Activated CD8-positive, alpha-beta memory T cell treated with anti-CD3 and anti-CD28 coated beads for 36 hours (primary cell): ENCODE results near the gene TMEM87A. TPM values are rescaled to one million over a fixed set of nuclear protein-coding genes. Genes with fewer than 3 reads are reported as not detected.
"Not testable (repeated sequence)": the region's sequence is repeated elsewhere in the genome, so short reads cannot be mapped to it uniquely, and the experiment has no call there.

ENCODE experiments used
- CTCF ChIA-PET: fragments of 350-600 bp; sonication (Branson Sonifier 250); formaldehyde crosslinking; loops from one replicate; lab custom pipeline; 2021; ENCODE audit warnings: antibody characterized with exemption; lab: Charles Lee
- POLR2A ChIA-PET: fragments of 350-600 bp; sonication (Branson Sonifier 250); formaldehyde crosslinking; loops from one replicate; lab custom pipeline; 2021; ENCODE audit warnings: antibody characterized with exemption; lab: Charles Lee
- total RNA-seq, 2 experiments: library from RNA; stranded (reverse); gene quantifications; one replicate each; pipeline ENCODE4 v1.2.3, GENCODE V29; 2021

TMEM87A gene
- 10 to 100 TPM; 34.7 to 37.5 TPM for total RNA-seq

- ChIA-PET CTCF (no interaction called here), POLR2A (interaction anchor here (0.6 to 1.7 kb wide), 4 partner anchors 65 to 648 kb away, joined by 4 to 8 read pairs (median 6); partner anchors contain the start of genes VPS39 and ZNF106)
These were observed at the start of gene TMEM87A, which contains the start of gene GANC for GRCh38 chr15:42272939-42273899. TSS of gene TMEM87A (minus strand) at chr15:42273433. CDS start at chr15:42273398, 35 bp downstream. TSS of gene GANC (plus strand) at chr15:42273201. CDS start at chr15:42274482, 1,281 bp downstream.

- ChIA-PET CTCF (no interaction called here), POLR2A (no interaction called here)
These were observed 46.0 kb upstream of the TMEM87A start for GRCh38 chr15:42319206-42319605.

- POLR2A ChIA-PET, CTCF ChIA-PET: not testable (repeated sequence)
These were observed 43.1 kb upstream of the TMEM87A start for GRCh38 chr15:42316282-42316805.

- ChIA-PET POLR2A (no interaction called here), CTCF (no interaction called here)
These were observed 42.3 kb upstream of the TMEM87A start for GRCh38 chr15:42315521-42315920.

GRCh38 chr15:42314818-42315217, 41.6 kb upstream of the TMEM87A start:
- ChIA-PET POLR2A (no interaction called here), CTCF (no interaction called here)

- ChIA-PET CTCF (no interaction called here), POLR2A (interaction anchor here (0.6 kb wide), 1 partner anchor 99 kb away, joined by 3 read pairs; no protein-coding TSS in a partner anchor)
These were observed 40.2 kb upstream of the TMEM87A start for GRCh38 chr15:42313463-42313862.

GRCh38 chr15:42306681-42307080, 33.4 kb upstream of the TMEM87A start:
- POLR2A ChIA-PET = interaction anchor here (0.5 kb wide), 1 partner anchor 79 kb away, joined by 3 read pairs; no protein-coding TSS in a partner anchor
- CTCF ChIA-PET = interaction anchor here (0.6 kb wide), 1 partner anchor 396 kb away, joined by 6 read pairs; no protein-coding TSS in a partner anchor

GRCh38 chr15:42301004-42301403, 27.8 kb upstream of the TMEM87A start:
- POLR2A ChIA-PET, CTCF ChIA-PET: not testable (repeated sequence)

GRCh38 chr15:42289166-42289565, 15.9 kb upstream of the TMEM87A start:
- ChIA-PET POLR2A (no interaction called here), CTCF (no interaction called here)

GRCh38 chr15:42287931-42288330, 14.7 kb upstream of the TMEM87A start:
- ChIA-PET CTCF (interaction anchor here (0.5 kb wide), 1 partner anchor 44 kb away, joined by 3 read pairs; no protein-coding TSS in a partner anchor), POLR2A (no interaction called here)

- POLR2A ChIA-PET = no interaction called here
These were observed 13.3 kb upstream of the TMEM87A start for GRCh38 chr15:42286445-42287029.

GRCh38 chr15:42285034-42285433, 11.8 kb upstream of the TMEM87A start:
- ChIA-PET CTCF (no interaction called here), POLR2A (no interaction called here)

More at GRCh38 chr15:42286445-42287029, 13.3 kb upstream of the TMEM87A start:
- CTCF ChIA-PET = no interaction called here

GRCh38 chr15:42284551-42284950, 11.3 kb upstream of the TMEM87A start:
- ChIA-PET CTCF (no interaction called here), POLR2A (no interaction called here)

GRCh38 chr15:42283671-42284070, 10.4 kb upstream of the TMEM87A start:
- ChIA-PET POLR2A (no interaction called here), CTCF (no interaction called here)

GRCh38 chr15:42282926-42283325, 9.7 kb upstream of the TMEM87A start:
- POLR2A ChIA-PET = no interaction called here
- CTCF ChIA-PET = no interaction called here

GRCh38 chr15:42282344-42282743, 9.1 kb upstream of the TMEM87A start:
- POLR2A ChIA-PET = no interaction called here
- CTCF ChIA-PET = no interaction called here

GRCh38 chr15:42279234-42279723, 6.0 kb upstream of the TMEM87A start:
- CTCF ChIA-PET = no interaction called here
- POLR2A ChIA-PET = no interaction called here

- CTCF ChIA-PET = no interaction called here
- POLR2A ChIA-PET = no interaction called here
These were observed 3.5 kb upstream of the TMEM87A start for GRCh38 chr15:42276762-42277161.

- POLR2A ChIA-PET = interaction anchor here (0.6 kb wide), 1 partner anchor 34 kb away, joined by 4 read pairs; no protein-coding TSS in a partner anchor
- CTCF ChIA-PET = no interaction called here
These were observed 2.7 kb upstream of the TMEM87A start for GRCh38 chr15:42275780-42276391.
